Erythroblast (primary cell): ENCODE data around the gene OPCML.

ENCODE experiments used
- GATA1 ChIP-seq: IDR thresholded peaks from 2 replicates; pipeline ENCODE4 v1.6.1; 2011; ENCODE audit warnings: low read depth, mild to moderate bottlenecking, control low read depth, low read length, moderate library complexity
- POLR2A ChIP-seq: IDR thresholded peaks from 2 replicates; pipeline ENCODE4 v1.6.1; 2011; ENCODE audit warnings: mild to moderate bottlenecking, low read length

DNA sequence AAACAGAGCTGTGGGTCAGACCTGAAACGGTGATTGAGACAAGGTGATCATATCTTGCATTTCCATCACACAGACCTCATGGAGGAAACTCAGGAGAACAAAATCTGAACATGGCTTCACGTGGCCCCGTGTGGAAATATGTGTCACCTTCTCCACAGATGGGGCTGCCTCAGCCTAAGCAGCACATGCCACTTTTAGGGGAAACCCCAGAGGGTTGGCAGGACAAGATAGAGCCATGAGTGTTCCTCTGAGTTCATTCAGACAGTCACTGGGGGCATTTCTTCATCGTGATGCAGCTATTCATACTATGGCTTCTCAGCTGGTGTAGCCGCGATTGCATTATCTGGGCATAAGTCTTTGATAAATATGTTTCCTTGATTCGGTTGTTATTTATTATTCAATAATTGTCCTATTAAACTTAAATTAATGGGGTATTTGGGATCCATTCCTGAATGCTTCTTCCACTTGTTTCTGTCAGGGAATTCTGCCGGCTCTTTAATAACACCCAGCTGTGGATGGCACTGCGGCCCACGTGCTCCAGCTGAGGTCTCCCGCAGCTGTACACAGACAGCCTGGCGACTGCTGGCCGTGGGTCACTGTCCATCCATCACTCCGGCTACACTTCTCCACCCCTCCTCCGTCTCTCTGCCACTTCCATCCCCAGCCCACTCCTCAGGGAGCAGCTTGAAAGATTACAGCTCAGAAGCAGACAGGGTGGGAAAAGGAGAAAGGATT is 485.1 kb downstream of the OPCML start:
- no peak for TF ChIP-seq POLR2A
- TF ChIP-seq GATA1, result no peak
